Peyer's patch (tissue), 4 donors: ENCODE results near the gene DOCK2.

ENCODE experiments used
- POLR2A ChIP-seq, 2 donors: fragments of 450-650 bp; IDR thresholded peaks; one replicate each; pipeline ENCODE4 v1.5.1; 2017; ENCODE audit warnings: antibody characterized with exemption in 2 of 2, mild to moderate bottlenecking in 2 of 2, moderate library complexity in 2 of 2
- TF ChIP-seq, protein P1 (sequence below), 6 experiments: fragments of 450-650 bp in 4 of 6; fragments of 200-600 bp in 2 of 6; sonication (generic) in 1 of 6; IDR thresholded peaks; one replicate each; pipeline ENCODE4 v1.5.1; 2017 to 2019; ENCODE audit warnings: antibody characterized with exemption in 6 of 6, mild to moderate bottlenecking in 3 of 6, moderate library complexity in 1 of 6

DNA sequence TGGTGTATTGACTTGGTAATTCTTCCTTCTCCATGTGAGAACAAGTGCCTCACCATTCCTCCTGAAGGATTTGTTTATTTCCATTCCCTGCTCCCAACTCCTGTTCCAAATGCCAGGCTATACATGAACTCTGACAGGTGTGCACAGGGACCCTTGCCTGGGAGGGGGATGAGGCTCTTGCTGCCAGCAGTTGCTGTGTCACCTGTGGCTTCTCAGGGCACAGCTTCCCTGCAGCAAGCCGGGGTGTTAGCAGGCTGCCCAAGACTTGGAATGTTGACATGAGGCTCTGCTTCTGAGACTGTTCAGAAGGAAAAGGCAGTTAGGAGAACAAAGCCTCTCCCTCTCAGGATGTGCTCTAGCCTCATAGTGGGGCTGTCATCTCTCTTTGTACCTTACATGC, 131.3 kb downstream of the DOCK2 start:
- TF ChIP-seq, protein P1, sequence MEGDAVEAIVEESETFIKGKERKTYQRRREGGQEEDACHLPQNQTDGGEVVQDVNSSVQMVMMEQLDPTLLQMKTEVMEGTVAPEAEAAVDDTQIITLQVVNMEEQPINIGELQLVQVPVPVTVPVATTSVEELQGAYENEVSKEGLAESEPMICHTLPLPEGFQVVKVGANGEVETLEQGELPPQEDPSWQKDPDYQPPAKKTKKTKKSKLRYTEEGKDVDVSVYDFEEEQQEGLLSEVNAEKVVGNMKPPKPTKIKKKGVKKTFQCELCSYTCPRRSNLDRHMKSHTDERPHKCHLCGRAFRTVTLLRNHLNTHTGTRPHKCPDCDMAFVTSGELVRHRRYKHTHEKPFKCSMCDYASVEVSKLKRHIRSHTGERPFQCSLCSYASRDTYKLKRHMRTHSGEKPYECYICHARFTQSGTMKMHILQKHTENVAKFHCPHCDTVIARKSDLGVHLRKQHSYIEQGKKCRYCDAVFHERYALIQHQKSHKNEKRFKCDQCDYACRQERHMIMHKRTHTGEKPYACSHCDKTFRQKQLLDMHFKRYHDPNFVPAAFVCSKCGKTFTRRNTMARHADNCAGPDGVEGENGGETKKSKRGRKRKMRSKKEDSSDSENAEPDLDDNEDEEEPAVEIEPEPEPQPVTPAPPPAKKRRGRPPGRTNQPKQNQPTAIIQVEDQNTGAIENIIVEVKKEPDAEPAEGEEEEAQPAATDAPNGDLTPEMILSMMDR (IDR thresholded peaks at IDR 0.05) = no peak
- TF ChIP-seq POLR2A (IDR thresholded peaks at IDR 0.05) = no peak
